ENCODE data around the gene FAM204A. TPM values are rescaled to one million over a fixed set of nuclear protein-coding genes. Genes with fewer than 3 reads are reported as not detected.
A peak's percentile ranks its signal among the peaks of the same experiment; 100 is the strongest.

Gene FAM204A
- total RNA-seq, 1 experiment from 2014 or later: 44.4 TPM

DNA sequence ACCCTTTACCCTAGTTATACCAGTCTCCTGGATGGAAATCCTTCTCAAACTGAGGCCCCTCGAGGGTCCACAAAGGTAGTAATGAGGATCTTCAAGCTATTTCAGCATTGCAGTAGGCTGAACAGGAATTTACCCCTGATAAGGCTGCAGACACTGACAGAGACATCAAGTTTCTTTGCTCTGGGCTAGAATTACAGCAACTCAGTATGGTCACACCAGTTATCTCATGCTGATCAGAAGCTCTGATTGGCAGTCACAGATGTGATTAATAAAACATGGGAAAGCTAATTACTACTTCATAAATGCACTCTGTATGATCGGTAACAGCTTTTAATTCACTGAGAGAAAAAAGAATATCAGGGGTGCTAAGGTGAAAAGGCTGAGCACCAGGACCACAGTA lies 30.6 kb downstream of the FAM204A start:
- DNase-seq: no peak
- Histone ChIP-seq H3K36me3 (ENCODE audit: low read depth) (no peaks in the 10 kb centered on the region), H3K4me1 (replicated peaks; ENCODE audit: insufficient read depth) (peaks cover 9% of the 10 kb centered on the region), H3K79me2 (ENCODE audit: low read depth) (no peaks in the 10 kb centered on the region), H3F3A (ENCODE audit: insufficient read depth, low read depth) (no peaks in the 10 kb centered on the region), H3K27me3 (ENCODE audit: insufficient read depth, low read depth) (no peaks in the 10 kb centered on the region), H3K4me2 (peak overlapping the region; percentile 10; the same call in 1 of the 2 replicates), H3K4me3 (no peak overlapping the region), H4K20me1 (ENCODE audit: insufficient read depth) (no peaks in the 10 kb centered on the region), H3K9me2 (ENCODE audit: insufficient read depth) (no peaks in the 10 kb centered on the region), H2AFZ (no peak overlapping the region), H3K27ac (no peak overlapping the region), H3K9me3 (ENCODE audit: insufficient read depth, low read depth) (no peaks in the 10 kb centered on the region)
- BruUV-seq (replicated peaks): no TSS peak
- POLR2A ChIA-PET (ENCODE audit: unreplicated experiment): no interaction called here
- intact Hi-C loops (cut with micrococcal nuclease; ENCODE audit: unreplicated experiment): no loop called here
- CTCF ChIA-PET: no interaction called here
- no peak for TF ChIP-seq EZH2 (IDR thresholded peaks at IDR 0.05; ENCODE audit: low read depth)
- TF ChIP-seq, protein P1, sequence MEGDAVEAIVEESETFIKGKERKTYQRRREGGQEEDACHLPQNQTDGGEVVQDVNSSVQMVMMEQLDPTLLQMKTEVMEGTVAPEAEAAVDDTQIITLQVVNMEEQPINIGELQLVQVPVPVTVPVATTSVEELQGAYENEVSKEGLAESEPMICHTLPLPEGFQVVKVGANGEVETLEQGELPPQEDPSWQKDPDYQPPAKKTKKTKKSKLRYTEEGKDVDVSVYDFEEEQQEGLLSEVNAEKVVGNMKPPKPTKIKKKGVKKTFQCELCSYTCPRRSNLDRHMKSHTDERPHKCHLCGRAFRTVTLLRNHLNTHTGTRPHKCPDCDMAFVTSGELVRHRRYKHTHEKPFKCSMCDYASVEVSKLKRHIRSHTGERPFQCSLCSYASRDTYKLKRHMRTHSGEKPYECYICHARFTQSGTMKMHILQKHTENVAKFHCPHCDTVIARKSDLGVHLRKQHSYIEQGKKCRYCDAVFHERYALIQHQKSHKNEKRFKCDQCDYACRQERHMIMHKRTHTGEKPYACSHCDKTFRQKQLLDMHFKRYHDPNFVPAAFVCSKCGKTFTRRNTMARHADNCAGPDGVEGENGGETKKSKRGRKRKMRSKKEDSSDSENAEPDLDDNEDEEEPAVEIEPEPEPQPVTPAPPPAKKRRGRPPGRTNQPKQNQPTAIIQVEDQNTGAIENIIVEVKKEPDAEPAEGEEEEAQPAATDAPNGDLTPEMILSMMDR (conservative IDR thresholded peaks at IDR 0.05): no peak

DNA sequence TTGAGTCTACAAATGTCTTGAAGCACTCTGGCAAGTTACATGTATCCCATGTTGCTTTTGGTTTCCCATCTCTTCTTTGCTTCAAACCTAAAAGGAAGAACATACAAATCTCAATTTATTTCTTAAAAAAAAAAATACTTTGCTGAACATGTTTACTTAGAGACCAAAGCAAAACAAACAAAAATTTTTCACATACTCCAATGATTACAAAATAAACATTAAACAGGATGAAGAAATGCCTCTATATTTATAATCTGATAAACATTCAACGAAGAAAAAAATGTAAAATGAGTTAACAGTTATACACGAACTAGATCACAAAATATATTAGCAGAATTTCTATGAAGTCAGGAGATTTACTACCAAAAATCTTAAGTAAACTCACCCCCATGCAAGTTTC lies 31.3 kb downstream of the FAM204A start:
- no peak overlapping the region for H2AFZ ChIP-seq
- TF ChIP-seq EZH2 (IDR thresholded peaks at IDR 0.05; ENCODE audit: low read depth): no peak
- H3K9me3 ChIP-seq (ENCODE audit: insufficient read depth, low read depth): no peaks in the 10 kb centered on the region
- H3K79me2 ChIP-seq (ENCODE audit: low read depth): no peaks in the 10 kb centered on the region
- H3K4me1 ChIP-seq (replicated peaks; ENCODE audit: insufficient read depth): peaks cover 9% of the 10 kb centered on the region
- no TSS peak for BruUV-seq (replicated peaks)
- peak in 1 of 2 experiments; percentile 52 for DNase-seq
- H3K4me3 ChIP-seq: no peak overlapping the region
- H3F3A ChIP-seq (ENCODE audit: insufficient read depth, low read depth): no peaks in the 10 kb centered on the region
- no peaks in the 10 kb centered on the region for H4K20me1 ChIP-seq (ENCODE audit: insufficient read depth)
- H3K9me2 ChIP-seq (ENCODE audit: insufficient read depth): no peaks in the 10 kb centered on the region
- CTCF ChIA-PET: interaction anchor here (0.7 kb wide), 1 partner anchor 20 kb away, joined by 5 read pairs; no protein-coding TSS in a partner anchor
- H3K27me3 ChIP-seq (ENCODE audit: insufficient read depth, low read depth): no peaks in the 10 kb centered on the region
- H3K4me2 ChIP-seq: peak overlapping the region; percentile 10; the same call in 1 of the 2 replicates
- POLR2A ChIA-PET (ENCODE audit: unreplicated experiment): no interaction called here
- no peak overlapping the region for H3K27ac ChIP-seq
- no peaks in the 10 kb centered on the region for H3K36me3 ChIP-seq (ENCODE audit: low read depth)
- intact Hi-C loops (cut with micrococcal nuclease; ENCODE audit: unreplicated experiment): no loop called here

DNA sequence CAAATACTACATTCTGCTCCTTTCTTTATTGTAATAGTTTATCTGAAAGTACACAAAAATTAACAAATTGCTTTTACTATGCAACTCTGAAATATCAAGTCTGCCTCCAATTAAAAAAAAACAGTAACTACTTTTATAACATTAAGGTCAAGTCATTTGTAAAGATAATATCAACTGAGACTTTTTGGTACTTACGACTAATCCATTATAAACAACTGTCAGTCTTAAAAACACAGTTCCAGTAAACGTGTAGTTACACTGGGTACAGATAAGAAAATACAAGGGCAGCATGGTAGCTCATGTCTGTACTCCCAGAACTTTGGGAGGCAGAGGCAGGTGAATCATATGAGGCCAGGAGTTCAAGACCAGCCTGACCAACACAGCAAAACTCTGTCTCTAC lies 32.2 kb downstream of the FAM204A start:
- H4K20me1 ChIP-seq (ENCODE audit: insufficient read depth): no peaks in the 10 kb centered on the region
- H3K4me2 ChIP-seq: no peak overlapping the region
- BruUV-seq (replicated peaks): no TSS peak
- no peaks in the 10 kb centered on the region for H3K9me2 ChIP-seq (ENCODE audit: insufficient read depth)
- H3K36me3 ChIP-seq (ENCODE audit: low read depth): no peaks in the 10 kb centered on the region
- POLR2A ChIA-PET (ENCODE audit: unreplicated experiment): no interaction called here
- no peak overlapping the region for H2AFZ ChIP-seq
- no peaks in the 10 kb centered on the region for H3F3A ChIP-seq (ENCODE audit: insufficient read depth, low read depth)
- H3K9me3 ChIP-seq (ENCODE audit: insufficient read depth, low read depth): no peaks in the 10 kb centered on the region
- H3K4me1 ChIP-seq (replicated peaks; ENCODE audit: insufficient read depth): peaks cover 9% of the 10 kb centered on the region
- TF ChIP-seq, protein P1 (conservative IDR thresholded peaks at IDR 0.05): no peak
- no peak for TF ChIP-seq EZH2 (IDR thresholded peaks at IDR 0.05; ENCODE audit: low read depth)
- H3K27ac ChIP-seq: no peak overlapping the region
- no peaks in the 10 kb centered on the region for H3K79me2 ChIP-seq (ENCODE audit: low read depth)
- intact Hi-C loops (cut with micrococcal nuclease; ENCODE audit: unreplicated experiment): no loop called here
- no peaks in the 10 kb centered on the region for H3K27me3 ChIP-seq (ENCODE audit: insufficient read depth, low read depth)
- CTCF ChIA-PET: interaction anchor here (0.7 kb wide), 1 partner anchor 21 kb away, joined by 5 read pairs; no protein-coding TSS in a partner anchor
- no peak overlapping the region for H3K4me3 ChIP-seq
- no peak for DNase-seq

DNA sequence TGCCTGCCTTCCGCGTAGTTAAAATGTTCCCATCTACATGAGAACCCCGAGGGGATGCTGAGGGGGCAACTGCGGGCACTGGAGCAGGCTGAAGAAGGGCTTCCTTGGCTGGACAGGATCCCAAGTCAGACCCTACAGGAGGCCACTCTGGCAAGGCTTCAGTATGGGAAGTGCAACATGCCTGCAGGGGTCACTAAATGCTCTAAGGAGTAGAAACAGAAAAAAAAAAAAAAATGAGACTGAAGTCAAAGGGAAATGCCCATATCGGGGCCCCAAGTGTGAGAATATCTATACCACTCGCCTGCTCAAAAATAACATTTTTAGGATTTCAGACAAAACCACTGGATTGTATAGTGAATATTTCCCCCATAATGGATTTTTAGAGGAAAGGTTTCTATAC lies 33.5 kb downstream of the FAM204A start:
- no peak for TF ChIP-seq EZH2 (IDR thresholded peaks at IDR 0.05; ENCODE audit: low read depth)
- TF ChIP-seq, protein P1 (conservative IDR thresholded peaks at IDR 0.05): no peak
- Histone ChIP-seq H3K9me3 (ENCODE audit: insufficient read depth, low read depth) (no peaks in the 10 kb centered on the region), H4K20me1 (ENCODE audit: insufficient read depth) (no peaks in the 10 kb centered on the region), H3K4me2 (no peak overlapping the region), H3K4me3 (no peak overlapping the region), H3K9me2 (ENCODE audit: insufficient read depth) (no peaks in the 10 kb centered on the region), H2AFZ (no peak overlapping the region), H3K4me1 (replicated peaks; ENCODE audit: insufficient read depth) (peaks cover 9% of the 10 kb centered on the region), H3K79me2 (ENCODE audit: low read depth) (no peaks in the 10 kb centered on the region), H3K36me3 (ENCODE audit: low read depth) (no peaks in the 10 kb centered on the region), H3K27ac (no peak overlapping the region), H3K27me3 (ENCODE audit: insufficient read depth, low read depth) (no peaks in the 10 kb centered on the region), H3F3A (ENCODE audit: insufficient read depth, low read depth) (no peaks in the 10 kb centered on the region)
- CTCF ChIA-PET: no interaction called here
- no TSS peak for BruUV-seq (replicated peaks)
- POLR2A ChIA-PET (ENCODE audit: unreplicated experiment): no interaction called here
- intact Hi-C loops (cut with micrococcal nuclease; ENCODE audit: unreplicated experiment): no loop called here
- DNase-seq: no peak
